ENCODE measurements around the gene MACROD1.

- TF ChIP-seq CTCF (IDR thresholded peaks at IDR 0.05) (no peak), POLR2AphosphoS5 (IDR thresholded peaks at IDR 0.05) (no peak), POLR2A (IDR thresholded peaks at IDR 0.05) (no peak)
These were observed 88.3 kb downstream of the MACROD1 start for GRCh38 chr11:64077607-64078006.

Data from suprapubic skin (tissue), 4 donors.